Keratinocyte (primary cell): ENCODE data around the gene CGNL1. TPM values are rescaled to one million over a fixed set of nuclear protein-coding genes. Genes with fewer than 3 reads are reported as not detected.

Source experiments
- DNase-seq: peaks from one replicate; pipeline ENCODE4 v3.0.0-alpha.2; 2011; ENCODE audit warnings: low read depth, missing footprints, low spot score
- FAIRE-seq: peaks from 2 replicates; lab custom pipeline; 2011; peaks lifted over from hg19 to GRCh38; lab: Jason Lieb, UNC
- H2AFZ ChIP-seq: 2 replicates; pipeline ENCODE4 v1.6.0; 2012; ENCODE audit warnings: low read length, control low read depth, inconsistent platforms; ENCODE audit not compliant: control insufficient read depth
- H3K27ac ChIP-seq: 2 replicates; pipeline ENCODE4 v1.5.1; 2011; ENCODE audit warnings: low read length; ENCODE audit not compliant: control insufficient read depth, insufficient read depth
- H3K27me3 ChIP-seq: 3 replicates; pipeline ENCODE4 v1.6.0; 2011; ENCODE audit warnings: low read length; ENCODE audit not compliant: control insufficient read depth, insufficient read depth; ENCODE audit errors: extremely low read depth
- H3K36me3 ChIP-seq, 2 experiments: 2 replicates in 1 of 2; 3 replicates in 1 of 2; pipeline ENCODE4 v1.5.1; 2011; ENCODE audit warnings: low read length in 2 of 2, mild to moderate bottlenecking in 1 of 2; ENCODE audit not compliant: control insufficient read depth in 2 of 2, insufficient read depth in 2 of 2; ENCODE audit errors: extremely low read depth in 1 of 2
- H3K4me1 ChIP-seq: 3 replicates; pipeline ENCODE4 v1.5.1; 2011; ENCODE audit warnings: low read length; ENCODE audit not compliant: control insufficient read depth, insufficient read depth; ENCODE audit errors: extremely low read depth
- H3K4me2 ChIP-seq: 3 replicates; pipeline ENCODE4 v1.6.0; 2011; ENCODE audit warnings: low read depth, low read length; ENCODE audit not compliant: control insufficient read depth, insufficient read depth; ENCODE audit errors: extremely low read depth
- H3K4me3 ChIP-seq, 3 experiments: fragments of 200-600 bp in 1 of 3; sonication (generic) in 1 of 3; 2 replicates in 2 of 3; 3 replicates in 1 of 3; pipeline ENCODE4 v1.5.1; 2011 to 2016; ENCODE audit warnings: low read length in 3 of 3, mild to moderate bottlenecking in 3 of 3, control low read depth in 2 of 3, inconsistent platforms in 1 of 3, low read depth in 1 of 3, mixed read lengths in 1 of 3, mixed run types in 1 of 3, moderate library complexity in 1 of 3; ENCODE audit not compliant: control insufficient read depth in 2 of 3, insufficient read depth in 2 of 3; ENCODE audit errors: extremely low read depth in 1 of 3
- H3K79me2 ChIP-seq: 2 replicates; pipeline ENCODE4 v1.6.0; 2012; ENCODE audit warnings: low read length; ENCODE audit not compliant: control insufficient read depth, insufficient read depth
- H3K9ac ChIP-seq: 3 replicates; pipeline ENCODE4 v1.6.0; 2011; ENCODE audit warnings: low read length; ENCODE audit not compliant: control insufficient read depth, insufficient read depth; ENCODE audit errors: extremely low read depth
- H3K9me1 ChIP-seq: 3 replicates; pipeline ENCODE4 v1.6.0; 2011; ENCODE audit warnings: low read length; ENCODE audit not compliant: control insufficient read depth, insufficient read depth; ENCODE audit errors: extremely low read depth
- H3K9me3 ChIP-seq: 2 replicates; pipeline ENCODE4 v1.5.1; 2012; ENCODE audit warnings: low read depth, low read length; ENCODE audit not compliant: control insufficient read depth
- H4K20me1 ChIP-seq: 3 replicates; pipeline ENCODE4 v1.6.0; 2011; ENCODE audit warnings: low read length; ENCODE audit not compliant: control insufficient read depth, insufficient read depth; ENCODE audit errors: extremely low read depth
- CTCF ChIP-seq, 3 experiments: IDR thresholded peaks in 1 of 3; conservative IDR thresholded peaks in 1 of 3; optimal IDR thresholded peaks in 1 of 3; 2 replicates in 2 of 3; 3 replicates in 1 of 3; pipeline versions ENCODE3 to v1.5.1; 2011; ENCODE audit warnings: low read length in 3 of 3, mild to moderate bottlenecking in 3 of 3, moderate library complexity in 2 of 3, control low read depth in 1 of 3, inconsistent platforms in 1 of 3; ENCODE audit not compliant: insufficient read depth in 2 of 3; ENCODE audit errors: extremely low read depth in 1 of 3
- EZH2 ChIP-seq: IDR thresholded peaks from one replicate; pipeline ENCODE4 v1.6.1; 2012; ENCODE audit warnings: inconsistent platforms, mild to moderate bottlenecking, low read length, moderate library complexity
- dilution Hi-C: fragments of 300-500 bp; cut with MboI; formaldehyde crosslinking; loops from one replicate; pipeline ENCODE4 v1.7.0; 2020; ENCODE audit warnings: low sequenced_read_pairs; ENCODE audit not compliant: extremely low pct_ligation_motif_present
- polyA plus RNA-seq, 5 experiments: library from polyadenylated mRNA; depleted of rRNA in 3 of 5; stranded (reverse) in 3 of 5; stranded (forward) in 1 of 5; unstranded in 1 of 5; fragments of >200 nt; gene quantifications; 1 replicate in 1 of 5; 2 replicates in 3 of 5; 3 replicates in 1 of 5; pipeline versions ENCODE4 v1.2.1 to v1.2.3, GENCODE V29; 2011 to 2012; ENCODE audit warnings: missing spikeins in 2 of 5, low read depth in 1 of 5, low replicate concordance in 1 of 5

CGNL1 gene
- polyA plus RNA-seq, 1 donor (not counting 4 experiments of a cell fraction or from before 2014, with no cell fraction given), result 0.05 TPM

GRCh38 chr15:57457726-57458125, 81.4 kb downstream of the CGNL1 start:
- H4K20me1 ChIP-seq, result no peaks in the 10 kb centered on the region
- no peak overlapping the region for H3K4me3 ChIP-seq
- H3K36me3 ChIP-seq, result no peaks in the 10 kb centered on the region
- H3K9me1 ChIP-seq, result no peaks in the 10 kb centered on the region
- no peak for TF ChIP-seq CTCF (optimal IDR thresholded peaks at IDR 0.05 in 1 of 3, IDR thresholded peaks at IDR 0.05 in 1 of 3, conservative IDR thresholded peaks at IDR 0.05 in 1 of 3; ENCODE audit: extremely low read depth in 1 of 3, insufficient read depth in 2 of 3, low read length in 3 of 3)
- TF ChIP-seq EZH2, result no peak
- H3K4me1 ChIP-seq, result no peaks in the 10 kb centered on the region
- no peaks in the 10 kb centered on the region for H3K27me3 ChIP-seq
- FAIRE-seq, result no peak
- no peak overlapping the region for H3K9ac ChIP-seq
- H3K4me2 ChIP-seq, result no peak overlapping the region
- dilution Hi-C loops, result no loop called here
- no peak overlapping the region for H2AFZ ChIP-seq
- no peaks in the 10 kb centered on the region for H3K79me2 ChIP-seq
- DNase-seq, result no peak
- H3K9me3 ChIP-seq, result no peaks in the 10 kb centered on the region
- H3K27ac ChIP-seq, result no peak overlapping the region

GRCh38 chr15:57458356-57458781, 82.1 kb downstream of the CGNL1 start:
- no peak for FAIRE-seq
- TF ChIP-seq CTCF (optimal IDR thresholded peaks at IDR 0.05 in 1 of 3, IDR thresholded peaks at IDR 0.05 in 1 of 3, conservative IDR thresholded peaks at IDR 0.05 in 1 of 3; ENCODE audit: extremely low read depth in 1 of 3, insufficient read depth in 2 of 3, low read length in 3 of 3) (no peak), EZH2 (no peak)

More at GRCh38 chr15:57458356-57458781, 82.1 kb downstream of the CGNL1 start:
- no peaks in the 10 kb centered on the region for H3K9me3 ChIP-seq
- no peak overlapping the region for H3K27ac ChIP-seq
- no peaks in the 10 kb centered on the region for H3K27me3 ChIP-seq
- no peaks in the 10 kb centered on the region for H3K9me1 ChIP-seq
- no peak overlapping the region for H3K9ac ChIP-seq
- H3K4me3 ChIP-seq, result no peak overlapping the region
- dilution Hi-C loops, result no loop called here
- no peak overlapping the region for H3K4me2 ChIP-seq
- H3K36me3 ChIP-seq, result no peaks in the 10 kb centered on the region
- no peak for DNase-seq
- no peak overlapping the region for H2AFZ ChIP-seq
- H3K79me2 ChIP-seq, result no peaks in the 10 kb centered on the region
- H4K20me1 ChIP-seq, result no peaks in the 10 kb centered on the region
- H3K4me1 ChIP-seq, result no peaks in the 10 kb centered on the region
